Effector memory CD8-positive, alpha-beta T cell (primary cell): ENCODE data around the gene LYST.
A peak's percentile ranks its signal among the peaks of the same experiment; 100 is the strongest.

Source experiments
- ATAC-seq: fragments of 150-1000 bp; cut with Tn5 transposase; replicated peaks from 2 replicates; pipeline ENCODE4 v1.10.0; 2021; ENCODE audit warnings: mild to moderate bottlenecking, moderate library complexity
- DNase-seq, 3 experiments: peaks; one replicate each; pipeline ENCODE4 v3.0.0; 2021
- H3K27ac Mint-ChIP-seq, 2 donors: one replicate each; pipeline ENCODE4 v1.8.0; 2022; ENCODE audit warnings: mild to moderate bottlenecking in 2 of 2, mixed read lengths in 2 of 2, moderate library complexity in 2 of 2
- H3K27me3 Mint-ChIP-seq, 2 donors: one replicate each; pipeline ENCODE4 v1.8.0; 2022; ENCODE audit warnings: mixed read lengths in 2 of 2
- H3K36me3 Mint-ChIP-seq: one replicate; pipeline ENCODE4 v1.8.0; 2022; ENCODE audit warnings: mild to moderate bottlenecking, moderate library complexity, mixed read lengths; ENCODE audit not compliant: insufficient read depth
- H3K4me1 Mint-ChIP-seq, 2 donors: one replicate each; pipeline ENCODE4 v1.8.0; 2022; ENCODE audit warnings: low read depth in 2 of 2, mixed read lengths in 2 of 2
- H3K4me3 Mint-ChIP-seq, 2 donors: one replicate each; pipeline ENCODE4 v1.8.0; 2022; ENCODE audit warnings: mild to moderate bottlenecking in 2 of 2, mixed read lengths in 2 of 2, moderate library complexity in 2 of 2
- H3K9me3 Mint-ChIP-seq, 2 donors: one replicate each; pipeline ENCODE4 v1.8.0; 2022; ENCODE audit warnings: mixed read lengths in 2 of 2

LYST gene

DNA sequence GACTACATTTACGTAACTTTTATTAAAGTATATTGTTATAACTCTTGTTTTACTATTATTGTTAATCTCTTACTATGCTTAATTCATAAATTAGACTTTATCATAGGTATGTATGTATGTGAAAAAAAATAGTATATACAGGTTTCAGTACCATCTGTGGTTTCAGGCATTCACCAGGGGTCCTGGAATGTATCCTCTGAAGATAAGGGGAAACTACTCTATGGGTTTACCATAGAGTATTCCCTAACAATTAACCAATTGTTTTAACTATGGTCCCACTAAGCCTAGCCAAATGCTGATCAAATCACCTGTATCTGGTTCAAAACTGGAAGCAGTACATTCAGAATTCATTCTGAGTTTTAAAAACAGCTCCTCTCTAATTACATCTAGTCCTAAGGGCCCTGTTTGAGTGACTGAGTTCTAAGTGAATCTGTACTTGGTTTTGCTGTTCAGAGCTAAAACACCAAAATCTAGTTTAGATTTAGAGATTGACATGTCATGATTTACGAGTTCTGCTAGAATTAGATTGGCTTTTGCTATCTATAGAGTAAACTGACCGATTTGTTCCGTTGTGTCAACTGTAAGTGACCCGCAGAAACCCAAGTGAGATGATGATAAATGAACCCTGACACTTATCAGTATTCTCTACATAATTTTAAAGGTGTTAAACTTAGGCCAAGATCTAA, 123.6 kb downstream of the LYST start:
- Mint-ChIP-seq H3K9me3 (no peaks in the 10 kb centered on the region), H3K4me3 (no peak overlapping the region), H3K27me3 (no peaks in the 10 kb centered on the region), H3K27ac (no peak overlapping the region), H3K36me3 (peaks cover 58% of the 10 kb centered on the region), H3K4me1 (no peaks in the 10 kb centered on the region)
- DNase-seq (no peak), ATAC-seq (no peak)

DNA sequence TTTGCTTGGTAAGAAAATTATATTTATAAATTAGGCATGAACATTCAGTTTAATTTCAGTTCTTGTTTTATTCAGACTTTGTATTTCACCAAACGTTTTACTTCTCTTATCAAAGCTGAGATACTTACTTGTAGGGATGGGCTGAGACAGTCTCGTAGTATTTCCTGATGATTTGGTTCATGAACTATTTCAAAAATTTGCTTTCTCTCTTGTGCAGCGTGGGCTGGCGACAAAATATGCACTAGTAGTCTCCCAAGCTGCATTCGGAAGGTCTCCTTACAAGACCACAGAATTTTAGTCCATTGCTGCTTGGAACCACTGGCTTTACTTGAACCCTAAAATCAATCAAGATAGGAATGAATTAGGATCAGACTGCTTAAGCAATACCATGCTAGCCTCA, 125.4 kb downstream of the LYST start:
- no peak overlapping the region for H3K4me3 Mint-ChIP-seq
- H3K27me3 Mint-ChIP-seq: no peaks in the 10 kb centered on the region
- H3K9me3 Mint-ChIP-seq: no peaks in the 10 kb centered on the region
- no peak for DNase-seq
- peaks cover 0 to 5% of the 10 kb centered on the region in 2 donors for H3K4me1 Mint-ChIP-seq
- ATAC-seq: no peak
- H3K27ac Mint-ChIP-seq: no peak overlapping the region
- H3K36me3 Mint-ChIP-seq: peaks cover 56% of the 10 kb centered on the region

DNA sequence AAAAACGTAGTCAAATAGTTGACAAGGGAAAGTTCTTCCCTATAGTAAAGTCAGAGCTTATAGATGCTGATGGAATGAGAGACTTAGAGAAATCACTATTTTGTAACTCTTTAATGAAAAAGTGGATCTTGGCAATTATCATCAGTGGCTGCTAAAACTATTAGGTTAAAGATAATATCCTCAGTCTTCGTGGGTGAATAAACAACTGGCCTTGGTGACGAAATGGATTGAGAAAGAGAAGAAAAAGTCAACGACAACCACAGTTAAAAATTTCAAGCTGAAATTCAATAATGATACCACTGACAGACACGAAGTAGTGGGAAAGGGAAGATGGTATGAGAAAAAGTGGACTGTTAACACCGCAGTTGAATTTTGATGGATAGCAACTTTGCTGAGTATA, 127.1 kb downstream of the LYST start:
- no peak for DNase-seq
- Mint-ChIP-seq H3K4me3 (no peak overlapping the region), H3K4me1 (peaks cover 0 to 8% of the 10 kb centered on the region in 2 donors), H3K27ac (no peak overlapping the region), H3K36me3 (peaks cover 42% of the 10 kb centered on the region), H3K9me3 (no peaks in the 10 kb centered on the region), H3K27me3 (no peaks in the 10 kb centered on the region)
- no peak for ATAC-seq

DNA sequence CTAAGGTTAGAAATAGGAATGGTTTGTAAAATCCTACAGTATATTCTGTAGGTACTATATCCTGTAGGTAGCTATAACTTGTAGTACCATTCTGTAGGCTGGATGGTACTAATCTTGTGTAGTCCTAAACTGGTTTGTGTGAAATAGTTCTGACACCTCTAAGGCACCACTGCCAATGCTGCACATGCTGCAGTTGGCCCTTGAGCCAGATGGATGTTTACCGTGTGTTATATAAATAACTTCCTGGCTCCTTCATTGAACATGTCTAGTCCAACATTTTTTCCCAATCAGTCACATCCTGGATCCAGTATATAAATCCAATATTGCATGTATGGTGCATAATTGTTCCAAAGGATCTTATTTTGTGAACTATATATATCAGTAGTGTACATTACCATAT, 127.6 kb downstream of the LYST start:
- ATAC-seq: no peak
- no peak for DNase-seq
- Mint-ChIP-seq H3K4me3 (no peak overlapping the region), H3K9me3 (no peaks in the 10 kb centered on the region), H3K27me3 (no peaks in the 10 kb centered on the region), H3K27ac (no peak overlapping the region), H3K36me3 (peaks cover 36% of the 10 kb centered on the region), H3K4me1 (peaks cover 0 to 8% of the 10 kb centered on the region in 2 donors)

DNA sequence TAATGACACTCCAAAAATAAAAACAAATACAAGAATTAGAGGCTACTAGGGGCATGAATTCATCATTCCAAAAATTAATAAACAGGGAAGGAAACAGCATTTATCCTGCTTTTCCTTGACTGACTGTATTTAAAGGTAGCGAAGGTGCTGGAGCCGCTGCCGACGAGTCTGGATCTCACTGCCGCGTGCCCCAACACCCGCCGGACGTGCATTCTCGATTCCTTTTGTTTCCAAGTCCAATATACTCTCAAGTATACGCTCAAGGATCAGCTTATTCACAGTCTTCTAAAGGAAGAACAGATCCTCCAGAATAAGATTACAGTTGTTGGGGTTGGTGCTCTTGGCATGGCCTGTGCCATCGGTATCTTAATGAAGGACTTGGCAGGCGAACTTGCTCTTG, 129.0 kb downstream of the LYST start:
- Mint-ChIP-seq H3K4me1 (peaks cover 0 to 8% of the 10 kb centered on the region in 2 donors), H3K4me3 (no peak overlapping the region), H3K36me3 (peaks cover 33% of the 10 kb centered on the region), H3K9me3 (no peaks in the 10 kb centered on the region), H3K27ac (peak overlapping the region in 1 of 2 donors; percentile 67), H3K27me3 (no peaks in the 10 kb centered on the region)
- DNase-seq (no peak), ATAC-seq (no peak)

DNA sequence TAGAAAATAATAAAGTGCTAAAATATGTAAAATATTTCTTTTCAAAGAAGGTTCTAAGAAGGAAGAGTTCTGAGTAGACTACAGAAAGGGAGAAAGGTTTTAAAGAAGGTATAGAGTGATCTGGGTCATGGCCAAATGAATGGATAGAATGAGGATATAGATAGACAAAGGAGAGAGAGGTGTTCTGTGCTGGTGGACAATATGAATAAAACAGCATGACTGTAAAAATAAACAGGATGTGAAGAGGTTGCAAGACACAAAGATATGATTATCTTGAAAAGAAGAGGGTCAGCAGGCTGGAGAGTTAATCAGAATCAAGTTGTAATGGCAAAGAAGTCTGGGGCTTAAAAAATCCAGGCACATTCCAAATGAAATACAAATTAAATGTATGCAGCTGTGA, 130.4 kb downstream of the LYST start:
- ATAC-seq (no peak), DNase-seq (no peak)
- peaks cover 23% of the 10 kb centered on the region for H3K36me3 Mint-ChIP-seq
- H3K27me3 Mint-ChIP-seq: no peaks in the 10 kb centered on the region
- peak overlapping the region in 1 of 2 donors; percentile 39 for H3K27ac Mint-ChIP-seq
- no peak overlapping the region for H3K4me3 Mint-ChIP-seq
- H3K9me3 Mint-ChIP-seq: no peaks in the 10 kb centered on the region
- H3K4me1 Mint-ChIP-seq: peaks cover 0 to 8% of the 10 kb centered on the region in 2 donors

DNA sequence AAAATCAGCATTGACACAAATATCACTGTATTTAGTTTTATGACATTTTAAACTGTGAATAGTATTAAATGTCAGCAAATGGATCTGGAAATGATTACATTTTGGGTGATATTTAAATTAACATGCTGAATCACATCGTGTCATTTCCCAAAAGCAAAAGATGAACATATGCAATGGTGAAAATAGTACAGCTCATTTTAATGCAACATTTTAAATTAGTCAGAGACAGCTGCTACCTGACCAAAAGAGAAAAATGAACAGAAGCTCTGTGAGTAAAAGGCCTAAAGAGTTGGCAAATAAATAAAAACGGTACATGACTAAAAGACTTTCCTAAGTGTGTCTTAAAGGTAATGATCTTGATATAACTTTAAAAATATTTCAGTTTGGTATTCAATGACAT, 131.1 kb downstream of the LYST start:
- no peaks in the 10 kb centered on the region for H3K9me3 Mint-ChIP-seq
- DNase-seq (no peak), ATAC-seq (no peak)
- no peaks in the 10 kb centered on the region for H3K27me3 Mint-ChIP-seq
- peaks cover 0 to 8% of the 10 kb centered on the region in 2 donors for H3K4me1 Mint-ChIP-seq
- H3K36me3 Mint-ChIP-seq: peaks cover 21% of the 10 kb centered on the region
- H3K4me3 Mint-ChIP-seq: no peak overlapping the region
- H3K27ac Mint-ChIP-seq: no peak overlapping the region

DNA sequence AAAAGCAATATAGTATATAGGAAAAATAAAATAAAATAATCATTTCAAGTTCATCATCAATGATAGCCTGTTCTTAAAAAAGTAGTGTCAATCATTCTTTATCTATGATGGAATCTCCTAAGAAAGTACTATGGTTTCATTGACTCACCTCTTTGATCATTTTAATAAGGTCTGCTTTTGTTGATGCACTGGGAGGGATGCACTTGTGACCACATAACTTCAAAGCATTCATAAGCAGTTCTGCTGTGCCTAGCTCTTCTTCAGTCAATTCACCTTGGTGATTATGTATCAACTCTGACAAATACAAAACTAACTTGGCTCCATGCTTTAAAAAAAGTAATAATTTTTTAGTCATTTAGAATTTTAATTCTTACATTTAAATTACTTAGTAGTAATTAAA, 132.4 kb downstream of the LYST start:
- no peak overlapping the region for H3K27ac Mint-ChIP-seq
- H3K9me3 Mint-ChIP-seq: no peaks in the 10 kb centered on the region
- no peak for DNase-seq
- ATAC-seq: peak; percentile 61
- peaks cover 15% of the 10 kb centered on the region for H3K36me3 Mint-ChIP-seq
- no peak overlapping the region for H3K4me3 Mint-ChIP-seq
- peaks cover 0 to 8% of the 10 kb centered on the region in 2 donors for H3K4me1 Mint-ChIP-seq
- no peaks in the 10 kb centered on the region for H3K27me3 Mint-ChIP-seq

DNA sequence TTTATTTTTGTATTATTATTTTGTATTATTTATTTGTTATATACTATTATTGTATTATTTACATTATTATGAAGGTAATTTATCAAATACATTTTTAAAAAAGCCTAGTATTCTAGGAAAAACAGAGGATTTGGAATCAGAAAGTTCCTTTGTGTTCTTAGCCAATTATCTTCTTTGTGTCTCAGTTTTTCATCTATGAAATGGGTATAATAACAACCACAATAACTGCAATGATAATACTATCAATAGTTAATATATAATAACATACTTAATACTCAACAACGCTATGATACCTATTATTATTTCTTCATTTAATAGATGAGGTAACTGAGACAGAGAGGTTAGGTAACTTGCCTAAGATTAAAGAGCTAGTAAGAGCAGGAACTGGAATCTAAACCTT, 136.7 kb downstream of the LYST start:
- Mint-ChIP-seq H3K36me3 (peaks cover 29% of the 10 kb centered on the region), H3K4me1 (no peaks in the 10 kb centered on the region), H3K9me3 (no peaks in the 10 kb centered on the region), H3K27ac (no peak overlapping the region), H3K4me3 (no peak overlapping the region), H3K27me3 (no peaks in the 10 kb centered on the region)
- ATAC-seq (no peak), DNase-seq (no peak)

DNA sequence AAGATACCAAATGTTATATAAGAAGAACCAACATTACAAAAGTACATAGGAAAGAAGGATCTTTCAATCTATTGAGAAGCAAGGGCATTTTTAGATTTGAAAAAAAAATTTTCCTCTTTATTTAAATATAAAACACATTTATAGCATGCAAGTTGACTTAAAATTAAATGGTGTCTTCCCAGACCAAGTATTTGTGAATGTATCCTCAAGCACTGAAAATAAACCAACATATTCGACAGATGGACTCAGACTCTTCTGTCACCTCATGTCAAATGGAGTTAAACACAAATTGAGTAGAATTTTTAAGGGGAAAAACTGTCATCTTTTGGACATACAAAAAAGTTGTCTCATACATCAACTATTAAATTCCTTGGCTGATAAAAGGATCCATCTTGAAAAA, 140.1 kb downstream of the LYST start:
- H3K27me3 Mint-ChIP-seq: no peaks in the 10 kb centered on the region
- H3K36me3 Mint-ChIP-seq: peaks cover 29% of the 10 kb centered on the region
- H3K27ac Mint-ChIP-seq: peak overlapping the region in 1 of 2 donors; percentile 78
- H3K4me3 Mint-ChIP-seq: no peak overlapping the region
- H3K9me3 Mint-ChIP-seq: no peaks in the 10 kb centered on the region
- DNase-seq (no peak), ATAC-seq (no peak)
- no peaks in the 10 kb centered on the region for H3K4me1 Mint-ChIP-seq

DNA sequence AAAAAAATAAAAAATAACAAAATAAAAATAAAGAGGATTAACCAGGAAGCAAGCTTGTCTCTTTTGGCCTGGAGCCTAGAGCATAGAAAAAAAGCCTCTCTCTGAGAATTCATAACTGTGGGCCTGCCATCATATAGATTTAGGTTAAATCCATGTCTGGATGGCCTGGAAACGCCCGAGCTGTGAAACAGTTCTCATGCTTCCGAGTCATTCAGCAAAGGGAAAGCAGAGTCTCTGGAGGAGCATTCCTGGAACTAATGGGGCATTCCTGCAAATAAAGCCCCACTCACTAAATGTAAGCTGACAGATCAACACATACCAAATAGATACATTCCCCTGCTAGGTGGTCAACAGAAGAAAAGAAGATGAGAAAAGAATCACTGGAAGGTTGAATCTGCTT, 141.3 kb downstream of the LYST start:
- H3K4me3 Mint-ChIP-seq: no peak overlapping the region
- ATAC-seq (no peak), DNase-seq (no peak)
- H3K27me3 Mint-ChIP-seq: no peaks in the 10 kb centered on the region
- no peaks in the 10 kb centered on the region for H3K4me1 Mint-ChIP-seq
- H3K36me3 Mint-ChIP-seq: peaks cover 22% of the 10 kb centered on the region
- H3K27ac Mint-ChIP-seq: no peak overlapping the region
- no peaks in the 10 kb centered on the region for H3K9me3 Mint-ChIP-seq

DNA sequence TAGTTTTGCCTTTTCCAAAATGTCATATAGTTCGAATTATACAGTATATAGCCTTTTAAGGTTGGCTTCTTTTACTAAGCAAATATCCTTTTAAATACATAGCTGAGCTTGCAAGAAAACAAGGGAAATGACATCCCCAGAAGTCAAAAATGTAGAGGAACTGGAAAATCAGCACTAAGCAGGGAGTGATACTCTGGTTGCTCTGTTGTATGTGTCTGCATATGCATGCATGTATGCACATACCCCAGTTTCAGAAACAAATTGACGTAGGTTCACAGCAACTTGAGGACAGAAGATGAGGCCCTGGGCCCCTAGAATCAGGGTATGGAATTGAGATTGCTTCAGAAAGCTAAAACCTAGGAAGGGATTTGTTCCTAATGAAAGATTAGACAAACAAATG, 142.0 kb downstream of the LYST start:
- no peaks in the 10 kb centered on the region for H3K4me1 Mint-ChIP-seq
- H3K36me3 Mint-ChIP-seq: peaks cover 22% of the 10 kb centered on the region
- no peaks in the 10 kb centered on the region for H3K9me3 Mint-ChIP-seq
- no peak for ATAC-seq
- H3K4me3 Mint-ChIP-seq: no peak overlapping the region
- DNase-seq: no peak
- no peaks in the 10 kb centered on the region for H3K27me3 Mint-ChIP-seq
- H3K27ac Mint-ChIP-seq: peak overlapping the region in 1 of 2 donors; percentile 7

DNA sequence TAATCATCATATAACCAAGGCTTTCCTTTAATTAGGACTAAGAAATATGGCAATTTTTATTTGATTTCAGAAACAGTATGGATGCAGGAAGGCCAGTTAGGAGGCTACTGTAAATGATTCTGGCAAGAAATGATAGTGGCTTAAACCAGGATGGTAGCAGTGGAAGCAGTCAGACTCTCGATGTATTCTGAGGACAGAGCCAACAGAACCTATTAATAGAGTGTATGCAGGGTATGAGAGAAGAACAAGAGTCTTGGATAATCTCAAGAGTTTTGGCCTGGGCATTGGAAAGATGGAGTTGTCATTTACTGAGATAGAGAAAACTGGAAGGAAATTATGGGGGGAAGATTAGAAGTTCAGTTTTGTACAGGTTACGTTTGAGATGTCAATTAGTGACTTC, 143.8 kb downstream of the LYST start:
- no peak overlapping the region for H3K27ac Mint-ChIP-seq
- H3K27me3 Mint-ChIP-seq: no peaks in the 10 kb centered on the region
- ATAC-seq (no peak), DNase-seq (no peak)
- H3K4me1 Mint-ChIP-seq: no peaks in the 10 kb centered on the region
- no peaks in the 10 kb centered on the region for H3K9me3 Mint-ChIP-seq
- H3K36me3 Mint-ChIP-seq: peaks cover 30% of the 10 kb centered on the region
- H3K4me3 Mint-ChIP-seq: no peak overlapping the region

DNA sequence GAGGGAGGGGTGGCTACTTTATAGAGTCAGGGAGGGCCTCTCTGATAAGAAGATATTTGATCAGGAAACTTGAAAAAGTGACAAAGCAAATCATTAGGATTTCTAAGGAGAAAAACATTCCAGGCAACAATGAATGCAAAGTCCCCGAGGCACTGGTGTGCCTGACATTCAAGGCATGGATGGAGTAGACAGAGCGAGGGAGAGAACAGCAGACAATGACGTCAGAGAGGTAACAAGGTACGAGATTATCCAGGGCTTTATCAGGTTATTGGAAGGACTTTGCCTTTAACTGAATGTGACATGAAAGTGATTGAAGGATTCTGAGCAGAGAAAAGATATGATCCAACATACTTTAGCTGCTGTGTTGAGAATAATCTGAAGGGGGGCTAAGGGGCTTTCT, 144.7 kb downstream of the LYST start:
- DNase-seq (no peak), ATAC-seq (no peak)
- Mint-ChIP-seq H3K36me3 (peaks cover 31% of the 10 kb centered on the region), H3K4me1 (no peaks in the 10 kb centered on the region), H3K9me3 (no peaks in the 10 kb centered on the region), H3K27me3 (no peaks in the 10 kb centered on the region), H3K4me3 (no peak overlapping the region), H3K27ac (no peak overlapping the region)

DNA sequence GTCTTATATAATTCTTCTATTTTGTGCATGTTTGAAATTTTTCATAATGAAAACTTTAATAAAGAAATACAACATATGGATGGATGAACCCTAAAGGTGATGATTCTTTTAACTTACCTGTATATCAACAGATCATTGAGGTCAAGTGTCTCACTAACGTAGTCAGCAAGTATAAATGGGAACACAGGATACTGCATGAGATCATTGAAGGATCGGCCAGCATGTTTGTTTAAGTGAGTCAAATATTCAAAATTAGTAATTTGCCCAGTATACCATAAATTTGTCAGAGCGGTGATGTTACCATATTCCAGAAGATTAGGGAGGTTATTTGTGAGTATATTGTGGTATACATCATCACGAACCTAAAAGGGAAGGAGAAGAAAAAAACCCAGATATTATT, 146.2 kb downstream of the LYST start:
- Mint-ChIP-seq H3K9me3 (no peaks in the 10 kb centered on the region), H3K4me3 (no peak overlapping the region), H3K27me3 (no peaks in the 10 kb centered on the region), H3K36me3 (peaks cover 23% of the 10 kb centered on the region), H3K4me1 (no peaks in the 10 kb centered on the region), H3K27ac (no peak overlapping the region)
- no peak for DNase-seq
- no peak for ATAC-seq
